IMR-90 (cell line): ENCODE data around the gene LACC1. TPM values are rescaled to one million over a fixed set of nuclear protein-coding genes. Genes with fewer than 3 reads are reported as not detected.

Experiments used
- ATAC-seq: fragments of 200-7000 bp; cut with Tn5 transposase; 2 replicates; pipeline ENCODE4 v1.9.1; 2020; ENCODE audit warnings: low read depth, mild to moderate bottlenecking, moderate library complexity
- BruUV-seq: library from RNA; stranded (reverse); fragments of 400-500 nt; replicated peaks from 2 replicates; lab custom pipeline; 2021; lab: Mats Ljungman, UMichigan
- CTCF ChIA-PET: fragments of 300-600 bp; formaldehyde crosslinking; extraction: SDS; loops from one replicate; lab custom pipeline; 2021; ENCODE audit warnings: antibody characterized with exemption; lab: Yijun Ruan, JAX
- POLR2A ChIA-PET: fragments of 300-600 bp; sonication (Branson Sonifier 250); formaldehyde crosslinking; loops from one replicate; lab custom pipeline; 2022; ENCODE audit warnings: antibody characterized with exemption; ENCODE audit not compliant: unreplicated experiment; lab: Charles Lee
- DNase-seq: peaks from one replicate; pipeline ENCODE4 v3.0.0; 2013
- H2AFZ ChIP-seq: replicated peaks from 2 replicates; pipeline ENCODE3; 2013; ENCODE audit warnings: low read length, mild to moderate bottlenecking; ENCODE audit not compliant: poor library complexity
- H2AK5ac ChIP-seq: 2 replicates; pipeline ENCODE4 v1.6.1; 2013; ENCODE audit warnings: low read depth, low read length, inconsistent platforms
- H2AK9ac ChIP-seq: replicated peaks from 2 replicates; pipeline ENCODE3; 2013; ENCODE audit warnings: mild to moderate bottlenecking, low read depth, low read length, moderate library complexity; ENCODE audit not compliant: poor library complexity
- H2BK120ac ChIP-seq: 2 replicates; pipeline ENCODE4 v1.6.1; 2013; ENCODE audit warnings: low read depth, low read length, inconsistent platforms
- H2BK15ac ChIP-seq: 3 replicates; pipeline ENCODE4 v1.6.1; 2013; ENCODE audit warnings: low read depth, low read length, inconsistent platforms
- H2BK20ac ChIP-seq: 2 replicates; pipeline ENCODE4 v1.6.1; 2013; ENCODE audit warnings: low read depth, mild to moderate bottlenecking, inconsistent platforms, low read length, moderate library complexity
- H2BK5ac ChIP-seq: 2 replicates; pipeline ENCODE4 v1.6.1; 2013; ENCODE audit warnings: mild to moderate bottlenecking, low read depth, low read length, inconsistent platforms; ENCODE audit not compliant: poor library complexity, severe bottlenecking
- H3K14ac ChIP-seq: replicated peaks from 2 replicates; pipeline ENCODE4 v1.6.1; 2013; ENCODE audit warnings: low read depth, low read length, inconsistent platforms
- H3K18ac ChIP-seq: 2 replicates; pipeline ENCODE4 v1.6.1; 2013; ENCODE audit warnings: low read depth, low read length, control low read depth
- H3K23ac ChIP-seq: 2 replicates; pipeline ENCODE4 v1.6.1; 2013; ENCODE audit warnings: low read depth, low read length, inconsistent platforms
- H3K27ac ChIP-seq: 2 replicates; pipeline ENCODE4 v1.5.1; 2013; ENCODE audit warnings: mild to moderate bottlenecking, control low read depth, low read length; ENCODE audit not compliant: insufficient read depth
- H3K27me3 ChIP-seq: 2 replicates; pipeline ENCODE4 v1.6.1; 2013; ENCODE audit warnings: low read length; ENCODE audit not compliant: control insufficient read depth, insufficient read depth
- H3K36me3 ChIP-seq: 2 replicates; pipeline ENCODE4 v1.6.1; 2013; ENCODE audit warnings: low read length, mixed read lengths; ENCODE audit not compliant: control insufficient read depth, insufficient read depth
- H3K4ac ChIP-seq: 2 replicates; pipeline ENCODE4 v1.6.1; 2013; ENCODE audit warnings: low read depth, low read length, inconsistent platforms
- H3K4me1 ChIP-seq: 2 replicates; pipeline ENCODE4 v1.6.1; 2013; ENCODE audit warnings: low read length, mixed read lengths; ENCODE audit not compliant: control insufficient read depth, insufficient read depth
- H3K4me2 ChIP-seq: 2 replicates; pipeline ENCODE4 v1.6.1; 2013; ENCODE audit warnings: low read depth, mild to moderate bottlenecking, control low read depth, low read length, moderate library complexity
- H3K4me3 ChIP-seq: 2 replicates; pipeline ENCODE4 v1.5.1; 2013; ENCODE audit warnings: low read depth, mild to moderate bottlenecking, control low read depth, low read length, moderate library complexity; ENCODE audit not compliant: insufficient read depth
- H3K56ac ChIP-seq: 2 replicates; pipeline ENCODE4 v1.6.1; 2013; ENCODE audit warnings: low read length, inconsistent platforms; ENCODE audit not compliant: insufficient read depth; ENCODE audit errors: extremely low read depth
- H3K79me1 ChIP-seq, 2 experiments: 2 replicates each; pipeline ENCODE4 v1.6.1; 2013; ENCODE audit warnings: low read length in 2 of 2, inconsistent platforms in 1 of 2, low read depth in 1 of 2
- H3K9ac ChIP-seq: 2 replicates; pipeline ENCODE4 v1.6.1; 2013; ENCODE audit warnings: low read depth, low read length, control low read depth
- H3K9me1 ChIP-seq: 2 replicates; pipeline ENCODE4 v1.6.1; 2013; ENCODE audit warnings: low read length, inconsistent platforms; ENCODE audit not compliant: insufficient read depth
- H3K9me3 ChIP-seq: 2 replicates; pipeline ENCODE4 v1.6.1; 2013; ENCODE audit warnings: low read length; ENCODE audit not compliant: control insufficient read depth, insufficient read depth
- H4K20me1 ChIP-seq: 2 replicates; pipeline ENCODE4 v1.6.1; 2013; ENCODE audit warnings: low read length, inconsistent platforms; ENCODE audit not compliant: insufficient read depth
- H4K5ac ChIP-seq: 2 replicates; pipeline ENCODE4 v1.6.1; 2013; ENCODE audit warnings: mild to moderate bottlenecking, low read depth, low read length, control low read depth
- H4K8ac ChIP-seq, 2 experiments: 2 replicates each; pipeline ENCODE4 v1.6.1; 2013; ENCODE audit warnings: low read depth in 2 of 2, low read length in 2 of 2, control low read depth in 1 of 2, inconsistent platforms in 1 of 2
- H4K91ac ChIP-seq: 2 replicates; pipeline ENCODE4 v1.6.1; 2013; ENCODE audit warnings: low read depth, low read length, inconsistent platforms; ENCODE audit not compliant: insufficient read depth
- BHLHE40 ChIP-seq: fragments of 150-350 bp; IDR thresholded peaks from 2 replicates; pipeline ENCODE4 v1.6.1; 2016; ENCODE audit warnings: mild to moderate bottlenecking, low read depth, low read length
- CHD1 ChIP-seq: IDR thresholded peaks from 2 replicates; pipeline ENCODE4 v1.6.1; 2012; ENCODE audit warnings: low read depth, low read length, improper control_type of control experiment
- CTCF ChIP-seq: conservative IDR thresholded peaks from 2 replicates; pipeline ENCODE4 v1.5.1; 2012; ENCODE audit warnings: mild to moderate bottlenecking, low read depth, low read length, improper control_type of control experiment
- ELK1 ChIP-seq: fragments of 150-350 bp; IDR thresholded peaks from 2 replicates; pipeline ENCODE4 v1.6.1; 2016; ENCODE audit warnings: low read depth, mild to moderate bottlenecking, low read length, moderate library complexity, borderline replicate concordance
- FOS ChIP-seq: fragments of 150-350 bp; IDR thresholded peaks from 2 replicates; pipeline ENCODE4 v1.6.1; 2016; ENCODE audit warnings: low read depth, low read length
- MAZ ChIP-seq: IDR thresholded peaks from 2 replicates; pipeline ENCODE4 v1.6.1; 2012; ENCODE audit warnings: low read depth, mild to moderate bottlenecking, low read length, improper control_type of control experiment, moderate library complexity, borderline replicate concordance
- MXI1 ChIP-seq: IDR thresholded peaks from 2 replicates; pipeline ENCODE4 v1.6.1; 2012; ENCODE audit warnings: low read depth, mild to moderate bottlenecking, low read length, moderate library complexity, borderline replicate concordance
- POLR2A ChIP-seq: IDR thresholded peaks from 2 replicates; pipeline ENCODE4 v1.6.1; 2012; ENCODE audit warnings: mild to moderate bottlenecking, low read depth, low read length
- RAD21 ChIP-seq: IDR thresholded peaks from 2 replicates; pipeline ENCODE4 v1.6.1; 2012; ENCODE audit warnings: low read length, improper control_type of control experiment
- RCOR1 ChIP-seq: IDR thresholded peaks from 2 replicates; pipeline ENCODE4 v1.6.1; 2012; ENCODE audit warnings: mild to moderate bottlenecking, low read length, improper control_type of control experiment; ENCODE audit not compliant: insufficient replicate concordance
- RFX5 ChIP-seq: IDR thresholded peaks from 2 replicates; pipeline ENCODE4 v1.8.0; 2012; ENCODE audit warnings: low read depth, mild to moderate bottlenecking, low read length, moderate library complexity
- USF2 ChIP-seq: fragments of 150-350 bp; IDR thresholded peaks from 2 replicates; pipeline ENCODE4 v1.6.1; 2017; ENCODE audit warnings: mild to moderate bottlenecking, antibody characterized with exemption, low read length, low read depth
- dilution Hi-C: fragments of 300-500 bp; cut with HindIII; formaldehyde crosslinking; loops from one replicate; pipeline ENCODE4 v1.14.3; 2018; ENCODE audit warnings: low sequenced_read_pairs; ENCODE audit not compliant: unreplicated experiment
- in situ Hi-C: fragments of 300-500 bp; cut with MboI; formaldehyde crosslinking; loops from 3 replicates; pipeline ENCODE4 v1.14.3; 2019; ENCODE audit warnings: low sequenced_read_pairs, inconsistent platforms, mixed read lengths
- intact Hi-C: fragments of 100-400 bp; cut with micrococcal nuclease; formaldehyde crosslinking; loops from 2 replicates; pipeline ENCODE4 v1.10.0; 2022
- polyA plus RNA-seq, 3 experiments: library from polyadenylated mRNA; depleted of rRNA; stranded (reverse); fragments of >200 nt; gene quantifications; 2 replicates each; pipeline ENCODE4 v1.2.3, GENCODE V29; 2012; ENCODE audit warnings: low replicate concordance in 1 of 3
- total RNA-seq: library from RNA; depleted of rRNA; stranded (reverse); fragments of >200 nt; gene quantifications from 2 replicates; pipeline ENCODE4 v1.2.3, GENCODE V29; 2012

LACC1 gene
- total and polyA plus RNA-seq, 2 of the 4 experiments (the other 2 are of a cell fraction): 3.2 to 4.7 TPM

- H3K23ac ChIP-seq: no peak overlapping the region
- no peak for DNase-seq
- no peak overlapping the region for H3K27ac ChIP-seq
- H3K4ac ChIP-seq: no peak overlapping the region
- H2BK120ac ChIP-seq: no peak overlapping the region
- H3K56ac ChIP-seq: no peak overlapping the region
- peaks cover 8% of the 10 kb centered on the region; the same call in 1 of the 2 replicates for H3K9me1 ChIP-seq
- no TSS peak for BruUV-seq
- no peak overlapping the region for H3K4me3 ChIP-seq
- in situ Hi-C loops: loop anchor here (25.0 kb wide), 1 partner anchor 1401 kb away; no protein-coding TSS in a partner anchor
- no peak overlapping the region for H4K8ac ChIP-seq
- no peak overlapping the region for H3K9ac ChIP-seq
- no peaks in the 10 kb centered on the region for H4K20me1 ChIP-seq
- TF ChIP-seq FOS (no peak), BHLHE40 (no peak), USF2 (no peak), MXI1 (no peak), POLR2A (no peak), RFX5 (no peak), CHD1 (no peak), CTCF (no peak), RAD21 (no peak), RCOR1 (no peak), MAZ (no peak), ELK1 (no peak)
- ChIA-PET CTCF (interaction anchor here (1.3 kb wide), 1 partner anchor 526 kb away, joined by 4 read pairs; no protein-coding TSS in a partner anchor), POLR2A (interaction anchor here (0.6 kb wide), 1 partner anchor 537 kb away, joined by 3 read pairs; no protein-coding TSS in a partner anchor)
- no peak overlapping the region for H2AK5ac ChIP-seq
- H4K91ac ChIP-seq: no peak overlapping the region
- H3K79me1 ChIP-seq: no peaks in the 10 kb centered on the region
- intact Hi-C loops: no loop called here
- no peak overlapping the region for H2BK5ac ChIP-seq
- no peak overlapping the region for H2BK15ac ChIP-seq
- dilution Hi-C loops: loop anchor here (25.0 kb wide), 1 partner anchor 551 kb away; no protein-coding TSS in a partner anchor
- no peak overlapping the region for H3K18ac ChIP-seq
- no peak overlapping the region for H2AK9ac ChIP-seq
- H3K36me3 ChIP-seq: no peaks in the 10 kb centered on the region
- H3K27me3 ChIP-seq: no peaks in the 10 kb centered on the region
- no peak overlapping the region for H2BK20ac ChIP-seq
- no peaks in the 10 kb centered on the region for H3K9me3 ChIP-seq
- no peak for ATAC-seq
- peaks cover 5% of the 10 kb centered on the region for H3K4me1 ChIP-seq
- H3K14ac ChIP-seq: no peak overlapping the region
- H2AFZ ChIP-seq: no peak overlapping the region
- H4K5ac ChIP-seq: no peak overlapping the region
- no peak overlapping the region for H3K4me2 ChIP-seq
Observed at GRCh38 chr13:43910856-43911255, 31.2 kb downstream of the LACC1 start.
